Fibroblast of mammary gland (primary cell): ENCODE data around the gene CDKN1B.

Experiments
- DNase-seq: peaks from one replicate; pipeline ENCODE4 v3.0.0-alpha.2; 2010; ENCODE audit warnings: low read depth
- H3K4me3 ChIP-seq: 2 replicates; pipeline ENCODE4 v1.5.1; 2011; ENCODE audit warnings: low read depth, mild to moderate bottlenecking, low read length, moderate library complexity; ENCODE audit not compliant: control insufficient read depth
- TF ChIP-seq, protein P1 (sequence below): conservative IDR thresholded peaks from 2 replicates; pipeline ENCODE4 v1.5.1; 2011; ENCODE audit warnings: low read depth, low read length, inconsistent platforms; ENCODE audit not compliant: control insufficient read depth, insufficient read depth

Gene CDKN1B

DNA sequence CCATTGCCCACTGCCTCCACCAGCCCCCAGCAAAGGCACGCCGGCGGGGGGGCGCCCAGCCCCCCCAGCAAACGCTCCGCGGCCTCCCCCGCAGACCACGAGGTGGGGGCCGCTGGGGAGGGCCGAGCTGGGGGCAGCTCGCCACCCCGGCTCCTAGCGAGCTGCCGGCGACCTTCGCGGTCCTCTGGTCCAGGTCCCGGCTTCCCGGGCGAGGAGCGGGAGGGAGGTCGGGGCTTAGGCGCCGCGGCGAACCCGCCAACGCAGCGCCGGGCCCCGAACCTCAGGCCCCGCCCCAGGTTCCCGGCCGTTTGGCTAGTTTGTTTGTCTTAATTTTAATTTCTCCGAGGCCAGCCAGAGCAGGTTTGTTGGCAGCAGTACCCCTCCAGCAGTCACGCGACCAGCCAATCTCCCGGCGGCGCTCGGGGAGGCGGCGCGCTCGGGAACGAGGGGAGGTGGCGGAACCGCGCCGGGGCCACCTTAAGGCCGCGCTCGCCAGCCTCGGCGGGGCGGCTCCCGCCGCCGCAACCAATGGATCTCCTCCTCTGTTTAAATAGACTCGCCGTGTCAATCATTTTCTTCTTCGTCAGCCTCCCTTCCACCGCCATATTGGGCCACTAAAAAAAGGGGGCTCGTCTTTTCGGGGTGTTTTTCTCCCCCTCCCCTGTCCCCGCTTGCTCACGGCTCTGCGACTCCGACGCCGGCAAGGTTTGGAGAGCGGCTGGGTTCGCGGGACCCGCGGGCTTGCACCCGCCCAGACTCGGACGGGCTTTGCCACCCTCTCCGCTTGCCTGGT is at the start of gene CDKN1B:
Gene CDKN1B (plus strand): TSS at position 576 of the 793 bp plus-strand sequence. CDS start 472 bp downstream, outside the sequence.
- H3K4me3 ChIP-seq, result peak within 1 kb of the TSS; percentile 93
- DNase-seq, result peak; percentile 93

DNA sequence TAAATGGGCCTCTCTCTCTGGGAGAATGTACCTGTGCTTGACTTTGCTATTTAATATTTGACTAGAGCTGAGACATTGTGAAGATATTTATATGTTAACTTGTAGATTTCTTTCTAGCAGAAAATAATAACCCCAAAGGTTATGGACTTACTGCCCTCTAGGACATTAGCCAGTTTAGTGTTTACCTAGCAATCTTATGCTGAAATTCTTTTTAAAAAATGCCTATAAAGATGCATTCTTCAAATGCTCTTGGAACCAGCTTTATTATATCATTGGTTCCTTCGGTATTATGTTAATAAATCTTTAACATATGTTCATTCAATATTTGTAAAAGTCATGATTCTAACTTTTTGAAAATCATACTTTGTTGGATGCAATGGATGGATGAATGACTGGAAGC is 49.2 kb upstream of the CDKN1B start:
- H3K4me3 ChIP-seq, result no peak overlapping the region
- TF ChIP-seq, protein P1, sequence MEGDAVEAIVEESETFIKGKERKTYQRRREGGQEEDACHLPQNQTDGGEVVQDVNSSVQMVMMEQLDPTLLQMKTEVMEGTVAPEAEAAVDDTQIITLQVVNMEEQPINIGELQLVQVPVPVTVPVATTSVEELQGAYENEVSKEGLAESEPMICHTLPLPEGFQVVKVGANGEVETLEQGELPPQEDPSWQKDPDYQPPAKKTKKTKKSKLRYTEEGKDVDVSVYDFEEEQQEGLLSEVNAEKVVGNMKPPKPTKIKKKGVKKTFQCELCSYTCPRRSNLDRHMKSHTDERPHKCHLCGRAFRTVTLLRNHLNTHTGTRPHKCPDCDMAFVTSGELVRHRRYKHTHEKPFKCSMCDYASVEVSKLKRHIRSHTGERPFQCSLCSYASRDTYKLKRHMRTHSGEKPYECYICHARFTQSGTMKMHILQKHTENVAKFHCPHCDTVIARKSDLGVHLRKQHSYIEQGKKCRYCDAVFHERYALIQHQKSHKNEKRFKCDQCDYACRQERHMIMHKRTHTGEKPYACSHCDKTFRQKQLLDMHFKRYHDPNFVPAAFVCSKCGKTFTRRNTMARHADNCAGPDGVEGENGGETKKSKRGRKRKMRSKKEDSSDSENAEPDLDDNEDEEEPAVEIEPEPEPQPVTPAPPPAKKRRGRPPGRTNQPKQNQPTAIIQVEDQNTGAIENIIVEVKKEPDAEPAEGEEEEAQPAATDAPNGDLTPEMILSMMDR, result no peak
- no peak for DNase-seq

More for the DNA sequence above, at the start of gene CDKN1B:
- TF ChIP-seq, protein P1, result no peak

DNA sequence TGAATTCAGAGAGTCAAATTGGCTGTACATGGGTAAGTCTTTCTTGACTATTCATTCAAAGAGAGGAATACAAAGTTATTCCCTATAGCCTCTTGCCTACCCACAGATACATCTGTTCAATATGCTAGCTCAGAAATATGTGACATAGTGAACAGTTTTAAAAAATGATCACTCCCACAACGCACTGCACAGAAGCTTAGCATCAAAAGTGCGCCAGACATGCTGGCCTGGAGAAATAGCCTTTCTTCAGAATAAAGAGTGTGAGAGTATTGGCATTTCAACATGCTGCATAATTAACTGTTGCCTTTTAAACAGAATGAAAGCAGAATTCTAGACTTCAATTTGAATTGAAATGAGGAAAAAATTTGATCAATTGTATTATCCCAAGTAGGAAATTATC is 48.1 kb upstream of the CDKN1B start:
- TF ChIP-seq, protein P1, result no peak
- no peak for DNase-seq

DNA sequence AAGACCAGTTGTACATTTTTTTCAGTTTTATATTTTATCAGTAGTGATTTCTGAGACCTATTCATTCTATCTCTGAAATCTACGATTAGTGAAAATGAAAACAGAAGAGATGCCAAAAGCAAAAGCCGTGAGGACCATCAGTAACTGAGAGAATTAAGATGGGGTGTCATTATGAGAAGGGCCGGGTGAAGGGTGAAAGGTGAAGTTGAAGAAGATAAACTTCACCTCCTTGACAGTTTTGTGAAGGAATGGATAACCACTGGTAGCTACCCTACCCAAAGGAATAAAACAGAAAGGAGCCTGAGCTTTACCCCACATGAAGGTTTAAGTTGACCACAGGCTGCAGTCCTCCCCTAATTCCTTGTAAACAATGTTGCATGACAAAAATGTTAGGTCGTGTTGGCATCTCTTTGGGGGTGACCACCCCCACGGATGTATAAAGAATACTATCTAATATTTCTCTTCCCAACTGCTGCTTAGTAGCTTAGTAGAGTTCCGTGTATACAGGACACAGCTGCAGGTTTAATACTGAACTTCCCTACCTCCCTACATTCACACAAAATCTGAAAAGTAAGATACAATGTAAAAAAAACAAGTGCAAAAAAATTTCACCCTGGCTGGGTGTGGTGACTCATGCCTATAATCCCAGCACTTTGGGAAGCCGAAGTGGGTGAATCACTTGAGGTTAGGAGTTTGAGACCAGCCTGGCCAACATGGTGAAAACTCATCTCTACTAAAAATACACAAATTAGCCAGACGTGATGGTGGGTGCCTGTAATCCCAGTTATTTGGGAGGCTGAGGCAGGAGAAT is 45.1 kb upstream of the CDKN1B start:
- DNase-seq, result peak; percentile 41
- TF ChIP-seq, protein P1, result no peak
- no peak overlapping the region for H3K4me3 ChIP-seq

More for the DNA sequence above, 48.1 kb upstream of the CDKN1B start:
- no peak overlapping the region for H3K4me3 ChIP-seq

DNA sequence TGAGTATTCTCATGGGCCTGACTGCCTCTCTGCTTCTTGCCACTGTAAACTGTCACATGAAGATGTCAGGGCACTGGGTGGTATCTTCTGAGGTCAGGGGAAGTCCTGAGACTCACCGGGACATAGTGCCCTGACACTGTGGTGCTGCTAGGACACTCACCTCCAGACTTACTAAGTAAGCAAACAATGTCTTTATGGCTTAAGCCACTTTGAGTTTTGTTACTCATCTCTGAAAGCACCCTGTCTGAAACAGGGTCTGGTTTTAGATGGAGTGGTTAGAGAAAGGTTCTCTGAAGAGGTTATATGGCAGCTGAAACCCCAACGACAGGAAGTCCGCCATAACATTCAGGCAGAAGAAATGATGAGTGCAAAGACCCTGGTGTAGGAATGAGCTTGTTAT is 43.9 kb upstream of the CDKN1B start:
- no peak for DNase-seq
- TF ChIP-seq, protein P1, result no peak
- no peak overlapping the region for H3K4me3 ChIP-seq

DNA sequence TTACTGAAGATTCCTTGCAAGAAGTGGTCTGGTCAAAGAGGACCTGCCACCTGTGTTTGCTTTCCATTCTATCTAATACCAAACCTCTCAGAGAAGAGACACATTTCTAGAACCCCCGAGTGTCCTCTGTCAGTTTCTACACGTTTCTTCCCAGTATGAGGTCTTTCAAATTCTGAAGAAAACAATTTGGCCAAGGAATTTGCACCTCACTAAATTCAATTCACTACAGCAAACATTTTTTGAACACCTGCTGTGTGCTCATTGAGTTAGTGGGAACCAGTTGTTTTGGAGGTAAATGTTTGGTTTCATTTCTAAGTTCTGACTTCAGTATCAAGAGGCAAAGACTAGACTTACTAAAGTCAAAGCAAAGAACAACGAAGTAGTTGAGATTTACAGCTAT is 40.6 kb upstream of the CDKN1B start:
- TF ChIP-seq, protein P1, result no peak
- H3K4me3 ChIP-seq, result no peak overlapping the region
- DNase-seq, result no peak
